HepG2 (cell line): ENCODE measurements around the gene RAD54L2. TPM values are rescaled to one million over a fixed set of nuclear protein-coding genes. Genes with fewer than 3 reads are reported as not detected.

Experiments
- AGO1 ChIP-seq: fragments of 200-400 bp; formaldehyde crosslinking; IDR thresholded peaks from 2 replicates; pipeline ENCODE4 v1.6.1; 2017; ENCODE audit warnings: mild to moderate bottlenecking, low read depth, low read length, moderate library complexity; ENCODE audit not compliant: poor library complexity, severe bottlenecking
- ATAD3A ChIP-seq: sonication (generic); formaldehyde crosslinking; IDR thresholded peaks from 2 replicates; pipeline ENCODE4 v1.4.0; 2020; ENCODE audit warnings: missing genetic modification reagents
- CBX2 ChIP-seq, 2 experiments: fragments of 200-600 bp in 1 of 2; sonication (generic); formaldehyde crosslinking in 1 of 2; IDR thresholded peaks; 2 replicates each; pipeline versions ENCODE4 v1.7.0 to v1.8.1; 2018 to 2022; ENCODE audit warnings: low read depth in 2 of 2, low read length in 1 of 2, mild to moderate bottlenecking in 1 of 2, missing genetic modification reagents in 1 of 2
- CEBPG ChIP-seq: IDR thresholded peaks from 2 replicates; pipeline ENCODE4 v1.6.1; 2016
- CEBPZ ChIP-seq: IDR thresholded peaks from 2 replicates; pipeline ENCODE4 v1.6.1; 2012; ENCODE audit warnings: low read length, improper control_type of control experiment
- EZH2 ChIP-seq: conservative IDR thresholded peaks from 2 replicates; pipeline ENCODE4 v1.6.1; 2012; ENCODE audit warnings: mild to moderate bottlenecking, low read depth, low read length, moderate library complexity
- HCFC1 ChIP-seq: fragments of 150-350 bp; IDR thresholded peaks from 2 replicates; pipeline ENCODE4 v1.6.1; 2014; ENCODE audit warnings: low read depth, low read length
- KDM2A ChIP-seq: sonication (generic); formaldehyde crosslinking; IDR thresholded peaks from 2 replicates; pipeline ENCODE4 v1.4.0; 2020; ENCODE audit warnings: low read depth, missing genetic modification reagents, borderline replicate concordance
- NCOA1 ChIP-seq: sonication (generic); formaldehyde crosslinking; IDR thresholded peaks from 2 replicates; pipeline ENCODE4 v1.9.0; 2021; ENCODE audit warnings: missing genetic modification reagents
- NR3C1 ChIP-seq: sonication (generic); formaldehyde crosslinking; IDR thresholded peaks from 2 replicates; pipeline ENCODE4 v1.4.0; 2020; ENCODE audit warnings: missing genetic modification reagents
- PAF1 ChIP-seq: IDR thresholded peaks from 2 replicates; pipeline ENCODE4 v1.6.1; 2016; ENCODE audit warnings: missing genetic modification reagents, missing compliant biosample characterization
- PTBP1 ChIP-seq: fragments of 200-400 bp; formaldehyde crosslinking; IDR thresholded peaks from 2 replicates; pipeline ENCODE4 v1.6.1; 2018; ENCODE audit warnings: low read length, low read depth; ENCODE audit not compliant: poor library complexity, severe bottlenecking
- RBM22 ChIP-seq: fragments of 200-400 bp; formaldehyde crosslinking; optimal IDR thresholded peaks from 2 replicates; pipeline ENCODE3; 2017; ENCODE audit warnings: mild to moderate bottlenecking, low read length, moderate library complexity
- RELA ChIP-seq: sonication (generic); formaldehyde crosslinking; IDR thresholded peaks from 2 replicates; pipeline ENCODE4 v1.4.0; 2020; ENCODE audit warnings: missing genetic modification reagents
- SIN3A ChIP-seq: IDR thresholded peaks from 2 replicates; pipeline ENCODE4 v1.6.1; 2011; ENCODE audit warnings: low read depth, mild to moderate bottlenecking, control low read depth, low read length, borderline replicate concordance
- ZFP41 ChIP-seq: sonication (generic); formaldehyde crosslinking; IDR thresholded peaks from 2 replicates; pipeline ENCODE4 v1.4.0; 2020; ENCODE audit warnings: mild to moderate bottlenecking, missing genetic modification reagents, borderline replicate concordance
- ZNF20 ChIP-seq: sonication (generic); formaldehyde crosslinking; IDR thresholded peaks from 2 replicates; pipeline ENCODE4 v1.4.0; 2020; ENCODE audit warnings: mild to moderate bottlenecking, moderate library complexity, missing genetic modification reagents
- ZNF225 ChIP-seq: sonication (generic); formaldehyde crosslinking; IDR thresholded peaks from 2 replicates; pipeline ENCODE4 v1.4.0; 2020; ENCODE audit warnings: mild to moderate bottlenecking, missing genetic modification reagents
- ZNF230 ChIP-seq: sonication (generic); formaldehyde crosslinking; IDR thresholded peaks from 2 replicates; pipeline ENCODE4 v1.4.0; 2020; ENCODE audit warnings: mild to moderate bottlenecking, missing genetic modification reagents
- ZNF281 ChIP-seq: sonication (generic); formaldehyde crosslinking; IDR thresholded peaks from 2 replicates; pipeline ENCODE4 v1.4.0; 2020; ENCODE audit warnings: missing genetic modification reagents, borderline replicate concordance
- polyA plus RNA-seq, 8 experiments: library from polyadenylated mRNA; depleted of rRNA in 3 of 8; stranded (reverse) in 7 of 8; unstranded in 1 of 8; fragments of >200 nt; fragmentation: Illumina TruSeq in 4 of 8; extraction: Trizol in 4 of 8; gene quantifications; 2 replicates each; pipeline versions ENCODE4 v1.2.1 to v1.2.3, GENCODE V29; 2011 to 2016; ENCODE audit warnings: low read depth in 4 of 8, missing spikeins in 1 of 8, mixed read lengths in 1 of 8; ENCODE audit not compliant: insufficient read depth in 1 of 8
- total RNA-seq, 5 experiments: library from RNA; depleted of rRNA; stranded (reverse); fragments of >200 nt; fragmentation: Illumina TruSeq; extraction: Trizol; gene quantifications; 2 replicates each; pipeline ENCODE4 v1.2.3, GENCODE V29; 2016; ENCODE audit warnings: low read depth in 1 of 5

Gene RAD54L2
- total and polyA plus RNA-seq, 2 of the 13 experiments (the other 11 are each of a cell fraction or from before 2014, with no cell fraction given), result 5.5 to 14.8 TPM

DNA sequence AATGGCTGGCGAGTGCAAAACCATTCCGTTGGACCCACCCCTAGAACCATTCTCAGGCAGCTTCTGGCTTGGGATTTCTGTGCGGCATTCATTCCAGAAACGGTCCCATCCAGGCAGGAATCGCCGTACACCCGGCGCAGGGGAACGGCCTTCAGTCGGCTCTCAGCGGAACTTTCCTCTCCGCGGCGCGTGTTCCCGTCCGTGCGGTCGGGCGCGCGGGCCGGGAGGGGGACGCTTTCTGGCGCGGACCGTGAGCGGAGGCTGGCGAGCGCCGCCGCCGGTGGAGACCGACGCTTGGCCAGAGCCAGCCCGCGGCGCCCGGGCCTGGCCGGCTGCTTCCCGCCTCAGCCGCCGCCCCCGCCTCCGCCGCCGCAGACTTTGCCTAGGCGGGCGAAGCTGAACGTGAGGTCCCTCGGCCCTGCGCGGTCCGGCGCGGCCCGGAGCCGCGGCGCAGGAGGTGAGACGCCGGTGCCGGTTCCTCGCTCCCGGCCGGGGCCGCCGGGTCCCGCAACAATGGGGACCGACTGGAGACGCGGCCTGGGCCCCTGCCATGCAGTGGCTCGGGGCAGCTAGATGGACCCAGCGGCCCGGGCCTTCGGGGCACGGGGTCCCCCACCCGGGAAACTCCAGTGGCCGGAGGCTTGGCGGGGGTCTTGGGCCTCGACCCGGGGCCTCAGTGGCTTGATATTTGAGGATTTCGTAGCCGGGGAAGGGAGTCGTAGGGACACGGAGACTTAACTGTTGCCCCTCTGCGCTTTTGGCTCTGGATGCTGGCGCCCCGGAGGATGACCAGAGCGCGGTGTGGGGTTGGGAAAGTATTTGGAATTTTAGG, at the start of gene RAD54L2 (continued):
- TF ChIP-seq CBX2 (IDR thresholded peaks at IDR 0.05; ENCODE audit: low read depth, low read length) (no peak), CBX2 (CRISPR knock-in tag; IDR thresholded peaks at IDR 0.05; ENCODE audit: low read depth) (peak; percentile 86; the same call in 1 of the 2 replicates), ZNF225 (peak; percentile 92; the same call in 1 of the 2 replicates), EZH2 (no peak), RELA (CRISPR knock-in tag) (0 out of 2 replicates have a peak, but pooled peaks have one; percentile 66), SIN3A (peak; percentile 62; the same call in 1 of the 2 replicates), PTBP1 (no peak), PAF1 (CRISPR knock-in tag) (no peak), NCOA1 (CRISPR knock-in tag) (no peak), RBM22 (peak; percentile 69), ZNF20 (CRISPR knock-in tag) (no peak), NR3C1 (no peak), KDM2A (CRISPR knock-in tag) (peak; percentile 99), CEBPZ (no peak), HCFC1 (peak; percentile 75), ZFP41 (CRISPR knock-in tag) (peak; percentile 50; the same call in 1 of the 2 replicates), ZNF281 (CRISPR knock-in tag) (peak; percentile 72; the same call in 1 of the 2 replicates), AGO1 (no peak), ATAD3A (CRISPR knock-in tag) (0 out of 2 replicates have a peak, but pooled peaks have one; percentile 43), ZNF230 (CRISPR knock-in tag) (peak; percentile 64; the same call in 1 of the 2 replicates), CEBPG (CRISPR knock-in tag) (peak; percentile 60)
